Measurements from ENCODE around the gene FOXA3. TPM values are rescaled to one million over a fixed set of nuclear protein-coding genes. Genes with fewer than 3 reads are reported as not detected.

FOXA3 gene
- polyA plus RNA-seq, 1 donor (not counting 4 experiments of a cell fraction or from before 2014, with no cell fraction given): not detected

DNA sequence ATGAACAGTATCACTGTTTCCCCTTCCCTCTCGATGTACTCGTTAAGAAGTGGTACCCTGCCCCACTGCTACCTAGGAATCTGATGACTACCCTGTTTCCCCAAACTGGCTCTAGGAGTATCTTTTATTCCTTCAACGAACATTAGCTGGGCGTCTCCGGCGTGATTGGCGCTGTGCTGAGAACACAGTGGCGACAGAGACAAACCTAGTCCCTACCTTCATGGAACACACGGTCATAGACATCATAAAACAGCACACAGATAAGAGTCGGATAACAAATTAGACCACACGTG is 1.9 kb upstream of the FOXA3 start:
- peak overlapping the region; percentile 85 for H2AFZ ChIP-seq (ENCODE audit: control insufficient read depth, low read length)
- H3K4me1 ChIP-seq (ENCODE audit: control insufficient read depth, extremely low read depth, insufficient read depth, low read length): peaks cover 10% of the 10 kb centered on the region
- DNase-seq (ENCODE audit: low read depth, low spot score): no peak
- H3K4me3 ChIP-seq (ENCODE audit: control insufficient read depth in 2 of 3, extremely low read depth in 1 of 3, insufficient read depth in 2 of 3, low read depth in 1 of 3, low read length in 3 of 3): peak overlapping the region; percentile 76 to 100 (median 94)
- no peak for FAIRE-seq
- peak overlapping the region; percentile 80 for H3K27ac ChIP-seq (ENCODE audit: control insufficient read depth, insufficient read depth, low read length)
- peaks cover 7 to 8% of the 10 kb centered on the region in 2 experiments for H3K36me3 ChIP-seq (ENCODE audit: control insufficient read depth in 2 of 2, extremely low read depth in 1 of 2, insufficient read depth in 2 of 2, low read length in 2 of 2)
- peaks cover 37% of the 10 kb centered on the region for H3K79me2 ChIP-seq (ENCODE audit: control insufficient read depth, insufficient read depth, low read length)
- no peaks in the 10 kb centered on the region for H3K9me3 ChIP-seq (ENCODE audit: control insufficient read depth, low read depth, low read length)
- H3K9me1 ChIP-seq (ENCODE audit: control insufficient read depth, extremely low read depth, insufficient read depth, low read length): no peaks in the 10 kb centered on the region
- TF ChIP-seq, protein P1, sequence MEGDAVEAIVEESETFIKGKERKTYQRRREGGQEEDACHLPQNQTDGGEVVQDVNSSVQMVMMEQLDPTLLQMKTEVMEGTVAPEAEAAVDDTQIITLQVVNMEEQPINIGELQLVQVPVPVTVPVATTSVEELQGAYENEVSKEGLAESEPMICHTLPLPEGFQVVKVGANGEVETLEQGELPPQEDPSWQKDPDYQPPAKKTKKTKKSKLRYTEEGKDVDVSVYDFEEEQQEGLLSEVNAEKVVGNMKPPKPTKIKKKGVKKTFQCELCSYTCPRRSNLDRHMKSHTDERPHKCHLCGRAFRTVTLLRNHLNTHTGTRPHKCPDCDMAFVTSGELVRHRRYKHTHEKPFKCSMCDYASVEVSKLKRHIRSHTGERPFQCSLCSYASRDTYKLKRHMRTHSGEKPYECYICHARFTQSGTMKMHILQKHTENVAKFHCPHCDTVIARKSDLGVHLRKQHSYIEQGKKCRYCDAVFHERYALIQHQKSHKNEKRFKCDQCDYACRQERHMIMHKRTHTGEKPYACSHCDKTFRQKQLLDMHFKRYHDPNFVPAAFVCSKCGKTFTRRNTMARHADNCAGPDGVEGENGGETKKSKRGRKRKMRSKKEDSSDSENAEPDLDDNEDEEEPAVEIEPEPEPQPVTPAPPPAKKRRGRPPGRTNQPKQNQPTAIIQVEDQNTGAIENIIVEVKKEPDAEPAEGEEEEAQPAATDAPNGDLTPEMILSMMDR (optimal IDR thresholded peaks at IDR 0.05 in 1 of 3, IDR thresholded peaks at IDR 0.05 in 1 of 3, conservative IDR thresholded peaks at IDR 0.05 in 1 of 3; ENCODE audit: extremely low read depth in 1 of 3, insufficient read depth in 2 of 3, low read length in 3 of 3): no peak
- TF ChIP-seq EZH2 (IDR thresholded peaks at IDR 0.05; ENCODE audit: low read length): no peak
- peaks cover 37% of the 10 kb centered on the region for H3K27me3 ChIP-seq (ENCODE audit: control insufficient read depth, extremely low read depth, insufficient read depth, low read length)
- dilution Hi-C loops (cut with MboI; ENCODE audit: extremely low pct_ligation_motif_present, low sequenced_read_pairs): no loop called here
- peak overlapping the region; percentile 95 for H3K4me2 ChIP-seq (ENCODE audit: control insufficient read depth, extremely low read depth, insufficient read depth, low read depth, low read length)
- peak overlapping the region; percentile 91 for H3K9ac ChIP-seq (ENCODE audit: control insufficient read depth, extremely low read depth, insufficient read depth, low read length)
- H4K20me1 ChIP-seq (ENCODE audit: control insufficient read depth, extremely low read depth, insufficient read depth, low read length): no peaks in the 10 kb centered on the region

DNA sequence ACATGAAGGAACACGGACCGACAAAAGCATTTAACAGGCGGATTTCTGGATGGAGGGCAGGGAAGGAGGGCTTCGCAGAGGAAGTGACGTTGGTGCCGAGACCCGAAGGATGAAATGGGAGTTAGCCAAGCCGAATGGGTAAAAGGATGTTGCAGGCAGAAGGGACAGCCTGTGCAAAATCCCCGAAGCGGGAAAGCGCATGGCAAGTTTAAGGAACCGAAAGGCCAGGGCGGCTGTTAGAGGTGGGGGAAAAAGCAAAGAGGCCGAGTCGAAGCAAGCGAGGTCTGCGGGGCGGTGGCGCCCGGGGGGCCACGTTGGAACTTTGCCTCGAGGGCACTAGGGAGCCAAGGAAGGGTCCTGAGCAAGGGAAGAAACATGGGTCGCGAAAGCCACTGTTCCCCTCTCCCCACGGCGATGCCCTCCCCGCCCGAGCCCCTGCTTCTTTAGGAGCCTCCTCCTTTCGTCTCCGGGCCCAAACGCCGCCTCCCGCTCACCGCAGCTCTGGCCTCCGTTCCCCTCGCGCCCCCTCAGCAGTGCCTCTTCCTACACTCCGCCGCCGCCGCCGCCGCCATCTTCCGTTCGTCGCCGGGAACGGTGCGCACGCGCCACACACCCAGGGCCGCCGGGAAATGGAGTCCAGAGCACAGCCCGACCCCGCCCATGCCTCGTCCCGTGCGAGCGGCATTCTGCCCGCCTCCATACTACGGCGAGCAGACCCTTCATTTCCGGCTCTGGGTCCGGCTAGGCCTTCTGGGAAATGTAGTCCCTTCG is 1.4 kb upstream of the FOXA3 start, which contains the start of gene SYMPK:
Gene SYMPK (minus strand): TSS at position 584 of the 771 bp plus-strand sequence. CDS start 8,652 bp downstream, outside the sequence.
- H3K4me2 ChIP-seq (ENCODE audit: control insufficient read depth, extremely low read depth, insufficient read depth, low read depth, low read length): peak within 1 kb of the TSS; percentile 95
- H3K9me1 ChIP-seq (ENCODE audit: control insufficient read depth, extremely low read depth, insufficient read depth, low read length): no peaks in the 10 kb centered on the region
- no peaks in the 10 kb centered on the region for H4K20me1 ChIP-seq (ENCODE audit: control insufficient read depth, extremely low read depth, insufficient read depth, low read length)
- dilution Hi-C loops (cut with MboI; ENCODE audit: extremely low pct_ligation_motif_present, low sequenced_read_pairs): no loop called here
- H3K79me2 ChIP-seq (ENCODE audit: control insufficient read depth, insufficient read depth, low read length): peaks cover 37% of the 10 kb centered on the region
- peaks cover 37% of the 10 kb centered on the region for H3K27me3 ChIP-seq (ENCODE audit: control insufficient read depth, extremely low read depth, insufficient read depth, low read length)
- no peak for TF ChIP-seq EZH2 (IDR thresholded peaks at IDR 0.05; ENCODE audit: low read length)
- TF ChIP-seq, protein P1 (optimal IDR thresholded peaks at IDR 0.05 in 1 of 3, IDR thresholded peaks at IDR 0.05 in 1 of 3, conservative IDR thresholded peaks at IDR 0.05 in 1 of 3; ENCODE audit: extremely low read depth in 1 of 3, insufficient read depth in 2 of 3, low read length in 3 of 3): no peak
- peak; percentile 82 for DNase-seq (ENCODE audit: low read depth, low spot score)
- H3K4me1 ChIP-seq (ENCODE audit: control insufficient read depth, extremely low read depth, insufficient read depth, low read length): peaks cover 10% of the 10 kb centered on the region
- H3K36me3 ChIP-seq (ENCODE audit: control insufficient read depth in 2 of 2, extremely low read depth in 1 of 2, insufficient read depth in 2 of 2, low read length in 2 of 2): peaks cover 7 to 8% of the 10 kb centered on the region in 2 experiments
- H3K27ac ChIP-seq (ENCODE audit: control insufficient read depth, insufficient read depth, low read length): peak within 1 kb of the TSS; percentile 80
- H3K9ac ChIP-seq (ENCODE audit: control insufficient read depth, extremely low read depth, insufficient read depth, low read length): peak within 1 kb of the TSS; percentile 91
- peak within 1 kb of the TSS; percentile 97 for H2AFZ ChIP-seq (ENCODE audit: control insufficient read depth, low read length)
- H3K9me3 ChIP-seq (ENCODE audit: control insufficient read depth, low read depth, low read length): no peaks in the 10 kb centered on the region
- peak within 1 kb of the TSS; percentile 76 to 100 (median 94) for H3K4me3 ChIP-seq (ENCODE audit: control insufficient read depth in 2 of 3, extremely low read depth in 1 of 3, insufficient read depth in 2 of 3, low read depth in 1 of 3, low read length in 3 of 3)
- FAIRE-seq: peak; percentile 83

Measured in keratinocyte (primary cell).